GM23338 (cell line): ENCODE results near the gene SPPL2A. TPM values are rescaled to one million over a fixed set of nuclear protein-coding genes. Genes with fewer than 3 reads are reported as not detected.

Source experiments
- ATAC-seq: fragments of 200-7000 bp; cut with Tn5 transposase; 3 replicates; pipeline ENCODE4 v1.9.1; 2020
- DNase-seq: peaks from one replicate; pipeline ENCODE4 v3.0.0-alpha.2; 2015; ENCODE audit warnings: low spot score
- H2AFZ ChIP-seq: fragments of 200-600 bp; sonication (generic); 2 replicates; pipeline ENCODE4 v1.8.0; 2016; ENCODE audit warnings: antibody characterized with exemption, mild to moderate bottlenecking, moderate library complexity
- H3F3A ChIP-seq: fragments of 200-600 bp; sonication (generic); replicated peaks from 2 replicates; pipeline ENCODE4 v1.8.0; 2017; ENCODE audit warnings: antibody characterized with exemption, mixed run types, low read depth
- H3K27ac ChIP-seq: fragments of 200-600 bp; sonication (generic); 2 replicates; pipeline ENCODE4 v1.6.1; 2016; ENCODE audit warnings: low read depth
- H3K27me3 ChIP-seq: fragments of 200-600 bp; sonication (generic); 2 replicates; pipeline ENCODE4 v1.8.0; 2016; ENCODE audit warnings: mild to moderate bottlenecking, mixed run types, moderate library complexity; ENCODE audit not compliant: insufficient read depth
- H3K36me3 ChIP-seq: fragments of 200-600 bp; sonication (generic); 2 replicates; pipeline ENCODE4 v1.8.0; 2016; ENCODE audit warnings: mild to moderate bottlenecking; ENCODE audit not compliant: insufficient read depth
- H3K4me1 ChIP-seq: fragments of 200-600 bp; sonication (generic); 2 replicates; pipeline ENCODE4 v1.8.0; 2016; ENCODE audit warnings: mild to moderate bottlenecking, moderate library complexity; ENCODE audit not compliant: insufficient read depth
- H3K4me2 ChIP-seq: fragments of 200-600 bp; sonication (generic); 2 replicates; pipeline ENCODE4 v1.7.1; 2017; ENCODE audit warnings: mixed run types
- H3K4me3 ChIP-seq: fragments of 200-600 bp; sonication (generic); 2 replicates; pipeline ENCODE4 v1.6.1; 2016; ENCODE audit warnings: mixed run types
- H3K79me2 ChIP-seq: fragments of 200-600 bp; sonication (generic); replicated peaks from 2 replicates; pipeline ENCODE4 v1.8.0; 2017; ENCODE audit warnings: mild to moderate bottlenecking; ENCODE audit not compliant: insufficient read depth
- H3K9me2 ChIP-seq: fragments of 200-600 bp; sonication (generic); 2 replicates; pipeline ENCODE4 v1.8.0; 2017; ENCODE audit not compliant: insufficient read depth
- H4K20me1 ChIP-seq: fragments of 200-600 bp; sonication (generic); replicated peaks from 2 replicates; pipeline ENCODE4 v1.8.0; 2017; ENCODE audit warnings: mild to moderate bottlenecking; ENCODE audit not compliant: insufficient read depth
- H3K27ac Mint-ChIP-seq: 2 replicates; pipeline ENCODE4 v1.8.0; 2020; ENCODE audit warnings: inconsistent platforms, mild to moderate bottlenecking, moderate library complexity, mixed read lengths
- H3K27me3 Mint-ChIP-seq: 3 replicates; pipeline ENCODE4 v1.8.0; 2022; ENCODE audit warnings: low read depth, mild to moderate bottlenecking, moderate library complexity, mixed read lengths, inconsistent platforms; ENCODE audit not compliant: insufficient read depth, poor library complexity
- H3K36me3 Mint-ChIP-seq: 3 replicates; pipeline ENCODE4 v1.8.0; 2021; ENCODE audit warnings: low read depth, mild to moderate bottlenecking, inconsistent platforms, moderate library complexity, mixed read lengths
- H3K4me1 Mint-ChIP-seq: 3 replicates; pipeline ENCODE4 v1.8.0; 2020; ENCODE audit warnings: mild to moderate bottlenecking, inconsistent platforms, mixed read lengths
- H3K4me3 Mint-ChIP-seq: 3 replicates; pipeline ENCODE4 v1.8.0; 2021; ENCODE audit warnings: moderate library complexity, mild to moderate bottlenecking, inconsistent platforms, mixed read lengths
- H3K9me3 Mint-ChIP-seq: 3 replicates; pipeline ENCODE4 v1.8.0; 2020; ENCODE audit warnings: moderate library complexity, mild to moderate bottlenecking, inconsistent platforms, mixed read lengths
- CREB1 ChIP-seq: fragments of 250-450 bp; sonication (Bioruptor Pico); IDR thresholded peaks from 2 replicates; pipeline ENCODE4 v1.5.0; 2020; ENCODE audit warnings: low read depth, mild to moderate bottlenecking, moderate library complexity
- EZH2 ChIP-seq: fragments of 200-600 bp; sonication (generic); IDR thresholded peaks from one replicate; pipeline ENCODE4 v1.8.0; 2017; ENCODE audit warnings: antibody characterized with exemption, mild to moderate bottlenecking, low read depth; ENCODE audit not compliant: unreplicated experiment
- EZH2phosphoT487 ChIP-seq: fragments of 200-600 bp; sonication (generic); IDR thresholded peaks from one replicate; pipeline ENCODE4 v1.8.1; 2018; ENCODE audit warnings: antibody characterized with exemption; ENCODE audit not compliant: unreplicated experiment
- JUNB ChIP-seq: IDR thresholded peaks from one replicate; pipeline ENCODE4 v1.6.1; 2016; ENCODE audit warnings: antibody characterized with exemption; ENCODE audit not compliant: unreplicated experiment
- NANOG ChIP-seq: IDR thresholded peaks from 2 replicates; pipeline ENCODE4 v1.6.1; 2016; ENCODE audit warnings: antibody characterized with exemption, borderline replicate concordance
- POLR2AphosphoS5 ChIP-seq: IDR thresholded peaks from 2 replicates; pipeline ENCODE4 v1.6.1; 2016; ENCODE audit warnings: antibody characterized with exemption, low read depth
- STAT1 ChIP-seq: IDR thresholded peaks from one replicate; pipeline ENCODE4 v1.6.1; 2016; ENCODE audit warnings: antibody characterized with exemption; ENCODE audit not compliant: unreplicated experiment
- ZNF114 ChIP-seq: fragments of 250-450 bp; sonication (Bioruptor Pico); IDR thresholded peaks from 2 replicates; pipeline ENCODE4 v1.5.0; 2020; ENCODE audit warnings: mild to moderate bottlenecking, moderate library complexity
- ZNF331 ChIP-seq: fragments of 250-450 bp; sonication (Bioruptor Pico); IDR thresholded peaks from 2 replicates; pipeline ENCODE4 v1.5.0; 2020; ENCODE audit warnings: low read depth, mild to moderate bottlenecking, moderate library complexity
- polyA plus RNA-seq: library from polyadenylated mRNA; unstranded; fragments of >200 nt; fragmentation: Nextera tagmentation; extraction: Ambion mirVana; gene quantifications from 2 replicates; pipeline ENCODE4 v1.2.1, GENCODE V29; 2016
- total RNA-seq: library from RNA; depleted of rRNA; stranded (reverse); fragments of >200 nt; shearing (Covaris generic); gene quantifications from 2 replicates; pipeline ENCODE4 v1.2.3, GENCODE V29; 2014
- TF ChIP-seq, protein P1 (sequence below): IDR thresholded peaks from one replicate; pipeline ENCODE4 v1.6.1; 2018; ENCODE audit warnings: antibody characterized with exemption; ENCODE audit not compliant: unreplicated experiment
- TF ChIP-seq, protein P2 (sequence below): fragments of 250-450 bp; sonication (Bioruptor Pico); IDR thresholded peaks from 2 replicates; pipeline ENCODE4 v1.5.0; 2020; ENCODE audit warnings: mild to moderate bottlenecking, moderate library complexity
- TF ChIP-seq, protein P3 (sequence below): IDR thresholded peaks from 2 replicates; pipeline ENCODE4 v1.6.1; 2016; ENCODE audit warnings: antibody characterized with exemption
- TF ChIP-seq, protein P4 (sequence below), 2 experiments: fragments of 200-600 bp in 1 of 2; sonication (generic) in 1 of 2; conservative IDR thresholded peaks; 2 replicates each; pipeline versions ENCODE4 v1.5.1 to v1.6.1; 2016 to 2017; ENCODE audit warnings: antibody characterized with exemption in 2 of 2, low read depth in 2 of 2, mild to moderate bottlenecking in 2 of 2, moderate library complexity in 1 of 2

SPPL2A gene
- total and polyA plus RNA-seq, 2 experiments from 2014 or later = 10.9 to 24.1 TPM

DNA sequence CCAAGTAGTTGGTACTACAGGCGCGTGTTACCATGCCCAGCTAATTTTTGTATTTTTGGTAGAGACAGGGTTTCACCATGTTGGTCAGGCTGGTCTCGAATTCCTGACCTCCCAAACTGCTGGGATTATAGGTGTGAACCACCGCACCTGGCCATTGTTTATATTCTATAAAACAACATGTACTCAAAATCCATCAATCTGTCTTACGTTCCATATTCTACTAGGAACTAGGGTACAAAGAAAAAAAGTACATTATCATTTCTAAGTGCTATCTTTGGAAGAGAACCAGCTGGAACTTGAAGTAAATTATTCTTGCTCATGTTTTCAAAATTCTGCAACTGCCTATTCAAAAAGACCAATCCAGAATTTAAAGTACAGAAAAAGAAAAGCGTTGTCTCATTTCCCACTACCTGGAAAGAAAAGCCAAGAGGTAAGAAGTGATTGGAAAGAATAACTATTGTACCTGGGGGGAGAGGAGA lies 15.2 kb downstream of the SPPL2A start:
- Histone ChIP-seq H4K20me1 (no peaks in the 10 kb centered on the region), H3K27ac (no peak overlapping the region), H3K9me2 (no peaks in the 10 kb centered on the region), H2AFZ (no peak overlapping the region), H3K4me2 (no peak overlapping the region), H3F3A (no peaks in the 10 kb centered on the region), H3K4me1 (no peaks in the 10 kb centered on the region), H3K4me3 (no peak overlapping the region), H3K36me3 (peaks cover 4% of the 10 kb centered on the region; the same call in 1 of the 2 replicates), H3K27me3 (no peaks in the 10 kb centered on the region), H3K79me2 (peaks cover 17% of the 10 kb centered on the region)
- H3K4me3 Mint-ChIP-seq = no peak overlapping the region
- DNase-seq (no peak), ATAC-seq (no peak)
- H3K27me3 Mint-ChIP-seq = no peaks in the 10 kb centered on the region
- no peaks in the 10 kb centered on the region for H3K9me3 Mint-ChIP-seq
- H3K4me1 Mint-ChIP-seq = no peaks in the 10 kb centered on the region
- no peaks in the 10 kb centered on the region; the same call in 2 of the 3 replicates for H3K36me3 Mint-ChIP-seq
- TF ChIP-seq, protein P1, sequence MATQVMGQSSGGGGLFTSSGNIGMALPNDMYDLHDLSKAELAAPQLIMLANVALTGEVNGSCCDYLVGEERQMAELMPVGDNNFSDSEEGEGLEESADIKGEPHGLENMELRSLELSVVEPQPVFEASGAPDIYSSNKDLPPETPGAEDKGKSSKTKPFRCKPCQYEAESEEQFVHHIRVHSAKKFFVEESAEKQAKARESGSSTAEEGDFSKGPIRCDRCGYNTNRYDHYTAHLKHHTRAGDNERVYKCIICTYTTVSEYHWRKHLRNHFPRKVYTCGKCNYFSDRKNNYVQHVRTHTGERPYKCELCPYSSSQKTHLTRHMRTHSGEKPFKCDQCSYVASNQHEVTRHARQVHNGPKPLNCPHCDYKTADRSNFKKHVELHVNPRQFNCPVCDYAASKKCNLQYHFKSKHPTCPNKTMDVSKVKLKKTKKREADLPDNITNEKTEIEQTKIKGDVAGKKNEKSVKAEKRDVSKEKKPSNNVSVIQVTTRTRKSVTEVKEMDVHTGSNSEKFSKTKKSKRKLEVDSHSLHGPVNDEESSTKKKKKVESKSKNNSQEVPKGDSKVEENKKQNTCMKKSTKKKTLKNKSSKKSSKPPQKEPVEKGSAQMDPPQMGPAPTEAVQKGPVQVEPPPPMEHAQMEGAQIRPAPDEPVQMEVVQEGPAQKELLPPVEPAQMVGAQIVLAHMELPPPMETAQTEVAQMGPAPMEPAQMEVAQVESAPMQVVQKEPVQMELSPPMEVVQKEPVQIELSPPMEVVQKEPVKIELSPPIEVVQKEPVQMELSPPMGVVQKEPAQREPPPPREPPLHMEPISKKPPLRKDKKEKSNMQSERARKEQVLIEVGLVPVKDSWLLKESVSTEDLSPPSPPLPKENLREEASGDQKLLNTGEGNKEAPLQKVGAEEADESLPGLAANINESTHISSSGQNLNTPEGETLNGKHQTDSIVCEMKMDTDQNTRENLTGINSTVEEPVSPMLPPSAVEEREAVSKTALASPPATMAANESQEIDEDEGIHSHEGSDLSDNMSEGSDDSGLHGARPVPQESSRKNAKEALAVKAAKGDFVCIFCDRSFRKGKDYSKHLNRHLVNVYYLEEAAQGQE = no peak
- no peak for TF ChIP-seq JUNB
- no peak for TF ChIP-seq STAT1
- TF ChIP-seq, protein P2, sequence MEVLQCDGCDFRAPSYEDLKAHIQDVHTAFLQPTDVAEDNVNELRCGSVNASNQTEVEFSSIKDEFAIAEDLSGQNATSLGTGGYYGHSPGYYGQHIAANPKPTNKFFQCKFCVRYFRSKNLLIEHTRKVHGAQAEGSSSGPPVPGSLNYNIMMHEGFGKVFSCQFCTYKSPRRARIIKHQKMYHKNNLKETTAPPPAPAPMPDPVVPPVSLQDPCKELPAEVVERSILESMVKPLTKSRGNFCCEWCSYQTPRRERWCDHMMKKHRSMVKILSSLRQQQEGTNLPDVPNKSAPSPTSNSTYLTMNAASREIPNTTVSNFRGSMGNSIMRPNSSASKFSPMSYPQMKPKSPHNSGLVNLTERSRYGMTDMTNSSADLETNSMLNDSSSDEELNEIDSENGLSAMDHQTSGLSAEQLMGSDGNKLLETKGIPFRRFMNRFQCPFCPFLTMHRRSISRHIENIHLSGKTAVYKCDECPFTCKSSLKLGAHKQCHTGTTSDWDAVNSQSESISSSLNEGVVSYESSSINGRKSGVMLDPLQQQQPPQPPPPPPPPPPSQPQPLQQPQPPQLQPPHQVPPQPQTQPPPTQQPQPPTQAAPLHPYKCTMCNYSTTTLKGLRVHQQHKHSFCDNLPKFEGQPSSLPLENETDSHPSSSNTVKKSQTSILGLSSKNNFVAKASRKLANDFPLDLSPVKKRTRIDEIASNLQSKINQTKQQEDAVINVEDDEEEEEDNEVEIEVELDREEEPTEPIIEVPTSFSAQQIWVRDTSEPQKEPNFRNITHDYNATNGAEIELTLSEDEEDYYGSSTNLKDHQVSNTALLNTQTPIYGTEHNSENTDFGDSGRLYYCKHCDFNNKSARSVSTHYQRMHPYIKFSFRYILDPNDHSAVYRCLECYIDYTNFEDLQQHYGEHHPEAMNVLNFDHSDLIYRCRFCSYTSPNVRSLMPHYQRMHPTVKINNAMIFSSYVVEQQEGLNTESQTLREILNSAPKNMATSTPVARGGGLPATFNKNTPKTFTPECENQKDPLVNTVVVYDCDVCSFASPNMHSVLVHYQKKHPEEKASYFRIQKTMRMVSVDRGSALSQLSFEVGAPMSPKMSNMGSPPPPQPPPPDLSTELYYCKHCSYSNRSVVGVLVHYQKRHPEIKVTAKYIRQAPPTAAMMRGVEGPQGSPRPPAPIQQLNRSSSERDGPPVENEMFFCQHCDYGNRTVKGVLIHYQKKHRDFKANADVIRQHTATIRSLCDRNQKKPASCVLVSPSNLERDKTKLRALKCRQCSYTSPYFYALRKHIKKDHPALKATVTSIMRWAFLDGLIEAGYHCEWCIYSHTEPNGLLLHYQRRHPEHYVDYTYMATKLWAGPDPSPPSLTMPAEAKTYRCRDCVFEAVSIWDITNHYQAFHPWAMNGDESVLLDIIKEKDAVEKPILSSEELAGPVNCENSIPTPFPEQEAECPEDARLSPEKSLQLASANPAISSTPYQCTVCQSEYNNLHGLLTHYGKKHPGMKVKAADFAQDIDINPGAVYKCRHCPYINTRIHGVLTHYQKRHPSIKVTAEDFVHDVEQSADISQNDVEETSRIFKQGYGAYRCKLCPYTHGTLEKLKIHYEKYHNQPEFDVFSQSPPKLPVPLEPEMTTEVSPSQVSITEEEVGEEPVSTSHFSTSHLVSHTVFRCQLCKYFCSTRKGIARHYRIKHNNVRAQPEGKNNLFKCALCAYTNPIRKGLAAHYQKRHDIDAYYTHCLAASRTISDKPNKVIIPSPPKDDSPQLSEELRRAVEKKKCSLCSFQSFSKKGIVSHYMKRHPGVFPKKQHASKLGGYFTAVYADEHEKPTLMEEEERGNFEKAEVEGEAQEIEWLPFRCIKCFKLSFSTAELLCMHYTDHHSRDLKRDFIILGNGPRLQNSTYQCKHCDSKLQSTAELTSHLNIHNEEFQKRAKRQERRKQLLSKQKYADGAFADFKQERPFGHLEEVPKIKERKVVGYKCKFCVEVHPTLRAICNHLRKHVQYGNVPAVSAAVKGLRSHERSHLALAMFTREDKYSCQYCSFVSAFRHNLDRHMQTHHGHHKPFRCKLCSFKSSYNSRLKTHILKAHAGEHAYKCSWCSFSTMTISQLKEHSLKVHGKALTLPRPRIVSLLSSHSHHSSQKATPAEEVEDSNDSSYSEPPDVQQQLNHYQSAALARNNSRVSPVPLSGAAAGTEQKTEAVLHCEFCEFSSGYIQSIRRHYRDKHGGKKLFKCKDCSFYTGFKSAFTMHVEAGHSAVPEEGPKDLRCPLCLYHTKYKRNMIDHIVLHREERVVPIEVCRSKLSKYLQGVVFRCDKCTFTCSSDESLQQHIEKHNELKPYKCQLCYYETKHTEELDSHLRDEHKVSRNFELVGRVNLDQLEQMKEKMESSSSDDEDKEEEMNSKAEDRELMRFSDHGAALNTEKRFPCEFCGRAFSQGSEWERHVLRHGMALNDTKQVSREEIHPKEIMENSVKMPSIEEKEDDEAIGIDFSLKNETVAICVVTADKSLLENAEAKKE (CRISPR knock-in tag) = no peak
- no peak for TF ChIP-seq POLR2AphosphoS5
- TF ChIP-seq ZNF114 (CRISPR knock-in tag) = no peak
- no peak for TF ChIP-seq NANOG
- no peak for TF ChIP-seq ZNF331 (CRISPR knock-in tag)
- no peak for TF ChIP-seq EZH2
- TF ChIP-seq CREB1 (CRISPR knock-in tag) = no peak
- TF ChIP-seq, protein P3, sequence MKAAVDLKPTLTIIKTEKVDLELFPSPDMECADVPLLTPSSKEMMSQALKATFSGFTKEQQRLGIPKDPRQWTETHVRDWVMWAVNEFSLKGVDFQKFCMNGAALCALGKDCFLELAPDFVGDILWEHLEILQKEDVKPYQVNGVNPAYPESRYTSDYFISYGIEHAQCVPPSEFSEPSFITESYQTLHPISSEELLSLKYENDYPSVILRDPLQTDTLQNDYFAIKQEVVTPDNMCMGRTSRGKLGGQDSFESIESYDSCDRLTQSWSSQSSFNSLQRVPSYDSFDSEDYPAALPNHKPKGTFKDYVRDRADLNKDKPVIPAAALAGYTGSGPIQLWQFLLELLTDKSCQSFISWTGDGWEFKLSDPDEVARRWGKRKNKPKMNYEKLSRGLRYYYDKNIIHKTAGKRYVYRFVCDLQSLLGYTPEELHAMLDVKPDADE = no peak
- TF ChIP-seq, protein P4, sequence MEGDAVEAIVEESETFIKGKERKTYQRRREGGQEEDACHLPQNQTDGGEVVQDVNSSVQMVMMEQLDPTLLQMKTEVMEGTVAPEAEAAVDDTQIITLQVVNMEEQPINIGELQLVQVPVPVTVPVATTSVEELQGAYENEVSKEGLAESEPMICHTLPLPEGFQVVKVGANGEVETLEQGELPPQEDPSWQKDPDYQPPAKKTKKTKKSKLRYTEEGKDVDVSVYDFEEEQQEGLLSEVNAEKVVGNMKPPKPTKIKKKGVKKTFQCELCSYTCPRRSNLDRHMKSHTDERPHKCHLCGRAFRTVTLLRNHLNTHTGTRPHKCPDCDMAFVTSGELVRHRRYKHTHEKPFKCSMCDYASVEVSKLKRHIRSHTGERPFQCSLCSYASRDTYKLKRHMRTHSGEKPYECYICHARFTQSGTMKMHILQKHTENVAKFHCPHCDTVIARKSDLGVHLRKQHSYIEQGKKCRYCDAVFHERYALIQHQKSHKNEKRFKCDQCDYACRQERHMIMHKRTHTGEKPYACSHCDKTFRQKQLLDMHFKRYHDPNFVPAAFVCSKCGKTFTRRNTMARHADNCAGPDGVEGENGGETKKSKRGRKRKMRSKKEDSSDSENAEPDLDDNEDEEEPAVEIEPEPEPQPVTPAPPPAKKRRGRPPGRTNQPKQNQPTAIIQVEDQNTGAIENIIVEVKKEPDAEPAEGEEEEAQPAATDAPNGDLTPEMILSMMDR (conservative IDR thresholded peaks at IDR 0.05; ENCODE audit: low read depth in 2 of 2) = no peak
- no peak for TF ChIP-seq EZH2phosphoT487
- H3K27ac Mint-ChIP-seq = no peak overlapping the region
